ENCODE results near the gene ITGAE.

ITGAE gene

DNA sequence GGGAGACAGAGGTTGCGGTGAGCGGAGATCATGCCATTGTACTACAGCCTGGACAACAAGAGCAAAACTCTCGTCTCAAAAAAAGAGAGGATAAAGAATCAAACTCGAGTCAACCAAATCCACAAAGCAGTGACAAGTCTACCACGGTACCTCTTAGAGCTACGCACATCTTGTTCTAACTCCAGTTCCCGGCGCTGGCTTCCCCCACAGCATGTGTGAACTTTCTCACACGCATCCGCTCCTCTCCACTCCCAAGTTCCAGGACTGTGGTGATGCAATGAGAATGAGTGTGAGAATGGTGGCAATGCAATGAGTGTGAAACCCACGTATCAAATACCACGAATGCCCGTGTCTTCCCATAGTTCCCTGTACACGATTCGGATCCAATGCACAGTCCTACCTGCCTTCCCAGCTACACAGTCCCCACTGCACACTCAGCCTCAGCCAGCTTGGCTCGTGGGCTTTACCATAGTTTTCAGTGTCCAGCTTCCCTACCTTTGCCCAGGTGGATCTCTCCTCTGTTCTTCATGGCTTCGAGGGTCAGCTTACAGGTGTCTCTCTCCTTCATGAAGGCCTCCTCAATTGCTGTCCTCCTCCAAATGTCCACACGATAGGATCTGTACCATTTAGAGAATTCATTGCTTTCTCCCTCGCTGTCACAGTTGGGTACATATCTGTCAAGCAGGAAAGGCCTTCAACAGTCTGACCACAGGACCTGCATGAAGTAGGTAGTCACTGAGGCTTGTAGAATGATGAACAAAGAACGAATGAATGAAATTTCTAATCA, 95.9 kb downstream of the ITGAE start:
- Histone ChIP-seq H3K27ac (ENCODE audit: extremely low read depth, low read depth, low read length) (no peak overlapping the region), H3K4me1 (ENCODE audit: control insufficient read depth, insufficient read depth, low read length) (no peaks in the 10 kb centered on the region; the same call in 1 of the 2 replicates), H3K9me3 (ENCODE audit: control insufficient read depth, insufficient read depth, low read depth, low read length) (no peaks in the 10 kb centered on the region), H3K36me3 (ENCODE audit: control insufficient read depth in 2 of 2, insufficient read depth in 1 of 2, low read length in 2 of 2) (peaks cover 0 to 11% of the 10 kb centered on the region in 2 experiments; a peak in 1 of 3 replicates), H3K4me3 (ENCODE audit: low read depth, low read length) (no peak overlapping the region)
- ChIA-PET POLR2A (no interaction called here), CTCF (interaction anchor here (0.6 to 1.5 kb wide), 3 partner anchors 11 to 194 kb away, joined by 3 to 8 read pairs (median 3); no protein-coding TSS in a partner anchor)
- TF ChIP-seq ZNF169 (tag by site-specific recombination; IDR thresholded peaks at IDR 0.05) = no peak
- TF ChIP-seq ZNF830 (tag by site-specific recombination; IDR thresholded peaks at IDR 0.05; ENCODE audit: low read depth) = no peak
- no peak for TF ChIP-seq ZNF280D (tag by site-specific recombination; IDR thresholded peaks at IDR 0.05)
- no peak for TF ChIP-seq ZNF561 (tag by site-specific recombination; IDR thresholded peaks at IDR 0.05; ENCODE audit: borderline replicate concordance)
- no peak for TF ChIP-seq ZNF610 (tag by site-specific recombination; IDR thresholded peaks at IDR 0.05; ENCODE audit: borderline replicate concordance)
- TF ChIP-seq TSHZ1 (tag by site-specific recombination; IDR thresholded peaks at IDR 0.05; ENCODE audit: borderline replicate concordance) = no peak
- TF ChIP-seq REST (tag by site-specific recombination; IDR thresholded peaks at IDR 0.05) = no peak
- no peak for TF ChIP-seq KLF7 (tag by site-specific recombination; IDR thresholded peaks at IDR 0.05; ENCODE audit: borderline replicate concordance)
- no peak for TF ChIP-seq ZNF473 (tag by site-specific recombination; IDR thresholded peaks at IDR 0.05)
- TF ChIP-seq ZNF175 (tag by site-specific recombination; IDR thresholded peaks at IDR 0.05) = no peak
- TF ChIP-seq ZFHX2 (tag by site-specific recombination; conservative IDR thresholded peaks at IDR 0.05) = no peak
- TF ChIP-seq ZNF529 (tag by site-specific recombination; IDR thresholded peaks at IDR 0.05; ENCODE audit: insufficient replicate concordance) = no peak
- TF ChIP-seq ZNF558 (tag by site-specific recombination; IDR thresholded peaks at IDR 0.05) = no peak
- TF ChIP-seq KLF9 (tag by site-specific recombination; IDR thresholded peaks at IDR 0.05; ENCODE audit: low read depth) = no peak
- TF ChIP-seq ZFP69B (tag by site-specific recombination; IDR thresholded peaks at IDR 0.05) = no peak
- TF ChIP-seq, protein P1, sequence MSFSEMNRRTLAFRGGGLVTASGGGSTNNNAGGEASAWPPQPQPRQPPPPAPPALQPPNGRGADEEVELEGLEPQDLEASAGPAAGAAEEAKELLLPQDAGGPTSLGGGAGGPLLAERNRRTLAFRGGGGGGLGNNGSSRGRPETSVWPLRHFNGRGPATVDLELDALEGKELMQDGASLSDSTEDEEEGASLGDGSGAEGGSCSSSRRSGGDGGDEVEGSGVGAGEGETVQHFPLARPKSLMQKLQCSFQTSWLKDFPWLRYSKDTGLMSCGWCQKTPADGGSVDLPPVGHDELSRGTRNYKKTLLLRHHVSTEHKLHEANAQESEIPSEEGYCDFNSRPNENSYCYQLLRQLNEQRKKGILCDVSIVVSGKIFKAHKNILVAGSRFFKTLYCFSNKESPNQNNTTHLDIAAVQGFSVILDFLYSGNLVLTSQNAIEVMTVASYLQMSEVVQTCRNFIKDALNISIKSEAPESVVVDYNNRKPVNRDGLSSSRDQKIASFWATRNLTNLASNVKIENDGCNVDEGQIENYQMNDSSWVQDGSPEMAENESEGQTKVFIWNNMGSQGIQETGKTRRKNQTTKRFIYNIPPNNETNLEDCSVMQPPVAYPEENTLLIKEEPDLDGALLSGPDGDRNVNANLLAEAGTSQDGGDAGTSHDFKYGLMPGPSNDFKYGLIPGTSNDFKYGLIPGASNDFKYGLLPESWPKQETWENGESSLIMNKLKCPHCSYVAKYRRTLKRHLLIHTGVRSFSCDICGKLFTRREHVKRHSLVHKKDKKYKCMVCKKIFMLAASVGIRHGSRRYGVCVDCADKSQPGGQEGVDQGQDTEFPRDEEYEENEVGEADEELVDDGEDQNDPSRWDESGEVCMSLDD (tag by site-specific recombination; IDR thresholded peaks at IDR 0.05) = no peak
- TF ChIP-seq ZFP37 (tag by site-specific recombination; IDR thresholded peaks at IDR 0.05) = no peak
- TF ChIP-seq ZNF335 (tag by site-specific recombination; conservative IDR thresholded peaks at IDR 0.05) = no peak
- TF ChIP-seq, protein P2, sequence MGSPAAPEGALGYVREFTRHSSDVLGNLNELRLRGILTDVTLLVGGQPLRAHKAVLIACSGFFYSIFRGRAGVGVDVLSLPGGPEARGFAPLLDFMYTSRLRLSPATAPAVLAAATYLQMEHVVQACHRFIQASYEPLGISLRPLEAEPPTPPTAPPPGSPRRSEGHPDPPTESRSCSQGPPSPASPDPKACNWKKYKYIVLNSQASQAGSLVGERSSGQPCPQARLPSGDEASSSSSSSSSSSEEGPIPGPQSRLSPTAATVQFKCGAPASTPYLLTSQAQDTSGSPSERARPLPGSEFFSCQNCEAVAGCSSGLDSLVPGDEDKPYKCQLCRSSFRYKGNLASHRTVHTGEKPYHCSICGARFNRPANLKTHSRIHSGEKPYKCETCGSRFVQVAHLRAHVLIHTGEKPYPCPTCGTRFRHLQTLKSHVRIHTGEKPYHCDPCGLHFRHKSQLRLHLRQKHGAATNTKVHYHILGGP (tag by site-specific recombination; IDR thresholded peaks at IDR 0.05) = no peak
- TF ChIP-seq SALL2 (tag by site-specific recombination; IDR thresholded peaks at IDR 0.05; ENCODE audit: borderline replicate concordance) = no peak

Measured in HEK293 (cell line).